Neural progenitor cell (in vitro differentiated cells): ENCODE results near the gene FERMT3. TPM values are rescaled to one million over a fixed set of nuclear protein-coding genes. Genes with fewer than 3 reads are reported as not detected.

ENCODE experiments used
- DNase-seq: peaks from one replicate; pipeline ENCODE4 v3.0.0-alpha.2; 2016; ENCODE audit warnings: low spot score
- H2AFZ ChIP-seq: fragments of 200-600 bp; sonication (generic); replicated peaks from 2 replicates; pipeline ENCODE4 v1.6.1; 2016; ENCODE audit warnings: antibody characterized with exemption
- H3F3A ChIP-seq: fragments of 200-600 bp; sonication (generic); 2 replicates; pipeline ENCODE4 v1.6.1; 2016; ENCODE audit warnings: antibody characterized with exemption, low read depth
- H3K27ac ChIP-seq: fragments of 200-600 bp; sonication (generic); 2 replicates; pipeline ENCODE4 v1.5.1; 2016; ENCODE audit warnings: mild to moderate bottlenecking
- H3K27me3 ChIP-seq: fragments of 200-600 bp; sonication (generic); 2 replicates; pipeline ENCODE4 v1.6.1; 2016; ENCODE audit warnings: mild to moderate bottlenecking, moderate library complexity
- H3K36me3 ChIP-seq: fragments of 200-600 bp; sonication (generic); 2 replicates; pipeline ENCODE4 v1.5.1; 2016
- H3K4me1 ChIP-seq: fragments of 200-600 bp; sonication (generic); 2 replicates; pipeline ENCODE4 v1.6.1; 2016; ENCODE audit warnings: mixed run types
- H3K4me2 ChIP-seq: fragments of 200-600 bp; sonication (generic); 2 replicates; pipeline ENCODE4 v1.6.1; 2016
- H3K4me3 ChIP-seq: fragments of 200-600 bp; sonication (generic); 2 replicates; pipeline ENCODE4 v1.5.1; 2016
- H3K79me2 ChIP-seq: fragments of 200-600 bp; sonication (generic); 2 replicates; pipeline ENCODE4 v1.6.1; 2016; ENCODE audit warnings: low read depth
- H3K9ac ChIP-seq: fragments of 200-600 bp; sonication (generic); 2 replicates; pipeline ENCODE4 v1.6.1; 2016
- H3K9me3 ChIP-seq: fragments of 200-600 bp; sonication (generic); 2 replicates; pipeline ENCODE4 v1.5.1; 2016; ENCODE audit warnings: low read depth
- H4K20me1 ChIP-seq: fragments of 200-600 bp; sonication (generic); 2 replicates; pipeline ENCODE4 v1.6.1; 2016; ENCODE audit warnings: low read depth
- H3K27ac Mint-ChIP-seq: 3 replicates; pipeline ENCODE4 v1.8.0; 2021; ENCODE audit warnings: mixed read lengths
- H3K27me3 Mint-ChIP-seq: 2 replicates; pipeline ENCODE4 v1.8.0; 2022; ENCODE audit warnings: low read depth, mild to moderate bottlenecking, inconsistent platforms, moderate library complexity, mixed read lengths; ENCODE audit not compliant: insufficient read depth
- H3K36me3 Mint-ChIP-seq: 3 replicates; pipeline ENCODE4 v1.8.0; 2021; ENCODE audit warnings: mixed read lengths
- H3K4me1 Mint-ChIP-seq: 3 replicates; pipeline ENCODE4 v1.8.0; 2021; ENCODE audit warnings: mixed read lengths
- H3K4me3 Mint-ChIP-seq: 3 replicates; pipeline ENCODE4 v1.8.0; 2021; ENCODE audit warnings: mild to moderate bottlenecking, moderate library complexity, mixed read lengths
- H3K9me3 Mint-ChIP-seq: 3 replicates; pipeline ENCODE4 v1.8.0; 2020; ENCODE audit warnings: mixed read lengths
- EZH2 ChIP-seq: fragments of 200-600 bp; sonication (generic); IDR thresholded peaks from 2 replicates; pipeline ENCODE4 v1.6.1; 2017; ENCODE audit warnings: antibody characterized with exemption, mild to moderate bottlenecking, moderate library complexity
- EZH2phosphoT487 ChIP-seq: fragments of 200-600 bp; sonication (generic); IDR thresholded peaks from 2 replicates; pipeline ENCODE4 v1.6.1; 2017; ENCODE audit warnings: antibody characterized with exemption
- total RNA-seq: library from RNA; depleted of rRNA; stranded (reverse); fragments of >200 nt; gene quantifications from 2 replicates; pipeline ENCODE4 v1.2.3, GENCODE V29; 2015; ENCODE audit warnings: low replicate concordance
- TF ChIP-seq, protein P1 (sequence below): fragments of 200-600 bp; sonication (generic); IDR thresholded peaks from 2 replicates; pipeline ENCODE4 v1.5.1; 2017; ENCODE audit warnings: antibody characterized with exemption, mild to moderate bottlenecking

The FERMT3 gene
- total RNA-seq, 1 donor from 2014 or later: not detected

DNA sequence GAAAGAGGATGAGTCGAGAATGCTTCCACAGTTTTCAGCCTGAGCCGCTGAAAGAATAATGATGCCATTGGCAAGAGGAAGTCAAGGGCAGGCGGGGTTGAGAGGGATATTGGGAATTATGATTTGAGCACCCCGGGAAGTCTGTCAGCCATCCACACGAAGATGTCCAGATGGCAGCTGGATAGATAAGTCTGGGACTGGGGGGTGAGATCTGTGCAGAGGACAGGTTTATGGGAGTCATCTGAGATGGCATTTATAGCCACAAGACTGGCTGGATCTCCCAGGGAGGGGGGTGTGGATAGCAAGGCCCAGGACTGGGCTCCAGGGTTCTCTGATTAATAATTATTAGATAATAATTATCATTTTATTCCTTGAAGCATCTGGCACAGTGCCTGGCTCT lies 25.6 kb upstream of the FERMT3 start:
- H3K4me3 Mint-ChIP-seq: no peak overlapping the region
- peaks cover 13% of the 10 kb centered on the region for H3K27me3 Mint-ChIP-seq
- H3K4me3 ChIP-seq: no peak overlapping the region
- peaks cover 9% of the 10 kb centered on the region for H3K4me1 ChIP-seq
- peak overlapping the region; percentile 54 for H3K27ac Mint-ChIP-seq
- peaks cover 33% of the 10 kb centered on the region for H3F3A ChIP-seq
- H3K27ac ChIP-seq: no peak overlapping the region
- H3K4me1 Mint-ChIP-seq: peaks cover 37% of the 10 kb centered on the region
- no peaks in the 10 kb centered on the region for H3K36me3 ChIP-seq
- no peak overlapping the region for H3K9ac ChIP-seq
- peaks cover 6% of the 10 kb centered on the region for H3K36me3 Mint-ChIP-seq
- TF ChIP-seq EZH2phosphoT487: no peak
- TF ChIP-seq, protein P1, sequence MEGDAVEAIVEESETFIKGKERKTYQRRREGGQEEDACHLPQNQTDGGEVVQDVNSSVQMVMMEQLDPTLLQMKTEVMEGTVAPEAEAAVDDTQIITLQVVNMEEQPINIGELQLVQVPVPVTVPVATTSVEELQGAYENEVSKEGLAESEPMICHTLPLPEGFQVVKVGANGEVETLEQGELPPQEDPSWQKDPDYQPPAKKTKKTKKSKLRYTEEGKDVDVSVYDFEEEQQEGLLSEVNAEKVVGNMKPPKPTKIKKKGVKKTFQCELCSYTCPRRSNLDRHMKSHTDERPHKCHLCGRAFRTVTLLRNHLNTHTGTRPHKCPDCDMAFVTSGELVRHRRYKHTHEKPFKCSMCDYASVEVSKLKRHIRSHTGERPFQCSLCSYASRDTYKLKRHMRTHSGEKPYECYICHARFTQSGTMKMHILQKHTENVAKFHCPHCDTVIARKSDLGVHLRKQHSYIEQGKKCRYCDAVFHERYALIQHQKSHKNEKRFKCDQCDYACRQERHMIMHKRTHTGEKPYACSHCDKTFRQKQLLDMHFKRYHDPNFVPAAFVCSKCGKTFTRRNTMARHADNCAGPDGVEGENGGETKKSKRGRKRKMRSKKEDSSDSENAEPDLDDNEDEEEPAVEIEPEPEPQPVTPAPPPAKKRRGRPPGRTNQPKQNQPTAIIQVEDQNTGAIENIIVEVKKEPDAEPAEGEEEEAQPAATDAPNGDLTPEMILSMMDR: no peak
- no peak for TF ChIP-seq EZH2
- no peak overlapping the region for H2AFZ ChIP-seq
- no peaks in the 10 kb centered on the region for H3K9me3 ChIP-seq
- peaks cover 19% of the 10 kb centered on the region for H4K20me1 ChIP-seq
- H3K4me2 ChIP-seq: no peak overlapping the region
- no peaks in the 10 kb centered on the region for H3K27me3 ChIP-seq
- peaks cover 29% of the 10 kb centered on the region for H3K79me2 ChIP-seq
- DNase-seq: no peak
- peaks cover 2% of the 10 kb centered on the region for H3K9me3 Mint-ChIP-seq

DNA sequence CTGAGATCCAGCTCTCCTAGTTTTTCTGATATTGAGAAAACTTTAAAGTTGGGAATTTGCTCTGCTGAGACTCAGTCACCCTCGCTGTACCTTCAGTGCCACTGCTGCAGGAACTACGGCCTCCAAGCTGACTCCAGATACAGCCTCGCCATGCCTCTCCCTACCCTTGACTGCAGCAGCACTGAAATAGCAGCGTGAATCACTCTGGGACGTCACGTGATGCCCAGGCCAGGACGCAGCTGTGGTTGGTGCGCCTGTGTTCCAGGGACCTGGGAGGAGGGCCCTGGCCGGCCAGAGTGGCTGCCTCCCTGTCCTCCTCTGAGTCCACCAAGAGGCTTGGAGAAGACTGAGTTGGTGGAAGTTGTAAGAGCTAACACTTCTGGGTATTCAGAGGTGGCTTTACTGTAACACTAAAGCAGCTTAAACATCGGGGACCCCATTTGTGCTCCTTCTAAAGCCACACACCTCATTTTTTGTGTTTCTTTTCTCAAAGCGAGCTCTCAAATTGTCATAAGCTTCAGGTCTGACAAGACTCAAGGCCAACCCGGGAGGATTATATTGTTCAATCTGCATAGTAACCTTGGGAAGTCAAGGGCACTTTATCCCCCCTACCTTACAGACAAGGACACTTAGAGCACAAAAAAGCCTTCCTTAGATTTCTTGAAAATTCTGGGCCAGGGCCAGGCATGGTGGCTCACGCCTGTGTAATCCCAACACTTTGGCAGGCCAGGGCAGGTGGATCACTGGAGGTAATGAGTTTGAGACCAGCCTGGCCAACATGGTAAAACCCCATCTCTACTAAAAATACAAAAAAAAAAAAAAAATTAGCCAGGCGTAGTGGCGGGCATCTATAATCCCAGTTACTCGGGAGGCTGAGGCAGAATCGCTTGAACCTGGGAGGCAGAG lies 24.8 kb upstream of the FERMT3 start:
- no peak overlapping the region for H3K9ac ChIP-seq
- no peak overlapping the region for H3K27ac ChIP-seq
- H3K27me3 ChIP-seq: no peaks in the 10 kb centered on the region
- H3F3A ChIP-seq: peaks cover 33% of the 10 kb centered on the region
- Mint-ChIP-seq H3K9me3 (peaks cover 3% of the 10 kb centered on the region), H3K36me3 (peaks cover 7% of the 10 kb centered on the region), H3K27ac (peak overlapping the region; percentile 40), H3K4me3 (peak overlapping the region; percentile 46), H3K4me1 (peaks cover 39% of the 10 kb centered on the region), H3K27me3 (peaks cover 15% of the 10 kb centered on the region)
- H4K20me1 ChIP-seq: peaks cover 19% of the 10 kb centered on the region
- H3K4me3 ChIP-seq: no peak overlapping the region
- no peak overlapping the region for H2AFZ ChIP-seq
- TF ChIP-seq EZH2phosphoT487: no peak
- TF ChIP-seq, protein P1: no peak
- TF ChIP-seq EZH2: no peak
- H3K9me3 ChIP-seq: no peaks in the 10 kb centered on the region
- H3K36me3 ChIP-seq: no peaks in the 10 kb centered on the region
- peaks cover 9% of the 10 kb centered on the region for H3K4me1 ChIP-seq
- peaks cover 29% of the 10 kb centered on the region for H3K79me2 ChIP-seq
- DNase-seq: peak; percentile 74
- peak overlapping the region; percentile 9 for H3K4me2 ChIP-seq

DNA sequence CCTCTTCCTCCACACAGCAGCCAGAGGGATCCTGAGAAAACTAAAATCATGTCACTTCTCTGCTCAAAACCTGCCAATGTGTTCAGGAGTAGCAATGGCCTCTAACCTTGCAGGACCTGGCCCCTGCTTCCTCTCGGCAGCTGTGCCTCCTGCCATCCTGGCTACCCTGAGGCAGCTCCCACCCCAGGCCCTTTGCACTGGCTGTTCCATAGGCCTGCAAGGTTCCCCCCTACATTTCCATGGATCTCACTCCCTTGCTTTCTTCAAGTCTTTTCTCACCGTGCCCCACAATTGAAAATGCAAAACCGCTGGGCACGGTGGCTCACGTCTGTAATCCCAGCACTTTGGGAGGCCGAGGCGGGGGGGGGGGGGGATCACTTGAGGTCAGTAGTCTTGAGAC lies 22.6 kb upstream of the FERMT3 start:
- Histone ChIP-seq H3K36me3 (no peaks in the 10 kb centered on the region), H4K20me1 (peaks cover 19% of the 10 kb centered on the region), H3K9ac (no peak overlapping the region), H3K9me3 (no peaks in the 10 kb centered on the region), H3K27ac (no peak overlapping the region), H2AFZ (no peak overlapping the region), H3F3A (peaks cover 33% of the 10 kb centered on the region), H3K4me2 (peak overlapping the region; percentile 86), H3K79me2 (peaks cover 29% of the 10 kb centered on the region), H3K4me1 (peaks cover 9% of the 10 kb centered on the region), H3K27me3 (no peaks in the 10 kb centered on the region), H3K4me3 (no peak overlapping the region)
- Mint-ChIP-seq H3K9me3 (peaks cover 3% of the 10 kb centered on the region), H3K4me1 (peaks cover 38% of the 10 kb centered on the region), H3K27me3 (peaks cover 11% of the 10 kb centered on the region), H3K36me3 (peaks cover 6% of the 10 kb centered on the region), H3K27ac (no peak overlapping the region), H3K4me3 (peak overlapping the region; percentile 99)
- DNase-seq: no peak
- TF ChIP-seq EZH2: no peak

DNA sequence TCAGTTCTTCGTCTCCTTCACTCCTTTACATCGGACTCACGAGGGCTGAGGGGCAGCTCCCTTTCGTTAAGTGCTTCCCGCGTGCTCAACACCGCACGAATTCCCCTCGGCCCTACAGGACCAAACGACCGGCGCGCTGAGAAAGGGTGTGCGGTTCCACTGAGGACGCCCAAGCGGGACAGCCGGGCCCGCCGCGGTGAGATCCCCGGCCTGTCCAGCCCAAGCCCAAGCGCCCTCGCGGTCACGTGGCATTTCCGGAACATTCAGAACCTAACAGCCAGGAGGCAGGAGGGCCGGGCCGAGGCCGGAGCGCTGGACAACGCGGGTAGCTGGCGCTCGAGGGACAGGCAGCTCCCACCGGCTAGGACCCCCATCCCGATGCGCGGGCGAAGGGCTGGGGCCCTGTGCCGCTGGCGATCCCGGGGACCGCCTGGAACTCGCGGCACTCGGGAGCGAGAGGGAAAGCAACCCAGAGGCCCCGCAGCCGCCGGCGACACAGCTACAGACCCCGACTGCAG lies 21.3 kb upstream of the FERMT3 start:
- Mint-ChIP-seq H3K27me3 (peaks cover 11% of the 10 kb centered on the region), H3K36me3 (peaks cover 9% of the 10 kb centered on the region), H3K9me3 (peaks cover 3% of the 10 kb centered on the region), H3K4me1 (peaks cover 42% of the 10 kb centered on the region), H3K27ac (peak overlapping the region; percentile 98), H3K4me3 (peak overlapping the region; percentile 99)
- H3K79me2 ChIP-seq: peaks cover 29% of the 10 kb centered on the region
- peak overlapping the region; percentile 62 for H3K4me3 ChIP-seq
- H4K20me1 ChIP-seq: peaks cover 19% of the 10 kb centered on the region
- DNase-seq: no peak
- H3K36me3 ChIP-seq: no peaks in the 10 kb centered on the region
- peaks cover 9% of the 10 kb centered on the region for H3K4me1 ChIP-seq
- H3K9me3 ChIP-seq: no peaks in the 10 kb centered on the region
- peak overlapping the region; percentile 86 for H3K4me2 ChIP-seq
- no peak for TF ChIP-seq EZH2
- TF ChIP-seq, protein P1: peak; percentile 15
- peak overlapping the region; percentile 63 for H3K9ac ChIP-seq
- H3K27ac ChIP-seq: peak overlapping the region; percentile 84
- H2AFZ ChIP-seq: no peak overlapping the region
- peaks cover 33% of the 10 kb centered on the region for H3F3A ChIP-seq
- H3K27me3 ChIP-seq: no peaks in the 10 kb centered on the region
